GM12878 (cell line): Measurements from ENCODE around the gene MTMR10. TPM values are rescaled to one million over a fixed set of nuclear protein-coding genes. Genes with fewer than 3 reads are reported as not detected.

Experiments
- ATAC-seq: fragments of 200-7000 bp; cut with Tn5 transposase; 3 replicates; pipeline ENCODE4 v1.9.1; 2020; ENCODE audit warnings: mild to moderate bottlenecking, moderate library complexity
- BruUV-seq: library from RNA; stranded (reverse); fragments of 400-500 nt; replicated peaks from 2 replicates; lab custom pipeline; 2021; lab: Mats Ljungman, UMichigan
- CTCF ChIA-PET: fragments of 300-600 bp; sonication (Branson Sonifier 250); formaldehyde crosslinking; extraction: SDS; loops from one replicate; lab custom pipeline; 2021; ENCODE audit warnings: inconsistent platforms; lab: Yijun Ruan, JAX
- POLR2A ChIA-PET: fragments of 350-600 bp; formaldehyde crosslinking; extraction: SDS; loops from one replicate; lab custom pipeline; 2021; ENCODE audit warnings: inconsistent platforms; lab: Charles Lee
- RAD21 ChIA-PET: fragments of 300-600 bp; sonication (Branson Sonifier 250); formaldehyde crosslinking; loops from one replicate; lab custom pipeline; 2023; ENCODE audit warnings: antibody characterized with exemption; ENCODE audit not compliant: unreplicated experiment; lab: Charles Lee
- SMC1A ChIA-PET: fragments of 300-600 bp; sonication (Branson Sonifier 250); formaldehyde crosslinking; loops from one replicate; lab custom pipeline; 2023; ENCODE audit not compliant: unreplicated experiment, uncharacterized antibody; lab: Charles Lee
- DNase-seq: peaks from one replicate; pipeline ENCODE4 v3.0.0-alpha.2; 2011; ENCODE audit warnings: low read depth, low spot score
- FAIRE-seq: peaks from 3 replicates; lab custom pipeline; 2011; peaks lifted over from hg19 to GRCh38; lab: Jason Lieb, UNC
- H2AFZ ChIP-seq: 2 replicates; pipeline ENCODE4 v1.6.0; 2011; ENCODE audit warnings: low read depth, low read length, control low read depth; ENCODE audit not compliant: control insufficient read depth
- H3K27ac ChIP-seq: 2 replicates; pipeline ENCODE4 v1.5.1; 2011; ENCODE audit warnings: control low read depth; ENCODE audit not compliant: control insufficient read depth, insufficient read depth
- H3K27me3 ChIP-seq, 2 experiments: replicated peaks in 1 of 2; 2 replicates each; pipeline versions ENCODE4 v1.6.0 to v1.6.1; 2011; ENCODE audit warnings: low read length in 1 of 2; ENCODE audit not compliant: control insufficient read depth in 2 of 2, insufficient read depth in 2 of 2
- H3K36me3 ChIP-seq, 2 experiments: 2 replicates each; pipeline ENCODE4 v1.5.1; 2011; ENCODE audit warnings: low read length in 1 of 2; ENCODE audit not compliant: control insufficient read depth in 2 of 2, insufficient read depth in 2 of 2
- H3K4me1 ChIP-seq: 2 replicates; pipeline ENCODE4 v1.6.1; 2011; ENCODE audit warnings: mild to moderate bottlenecking, low read length, moderate library complexity, mixed read lengths; ENCODE audit not compliant: control insufficient read depth, insufficient read depth
- H3K4me2 ChIP-seq: 2 replicates; pipeline ENCODE4 v1.6.0; 2011; ENCODE audit warnings: control low read depth; ENCODE audit not compliant: control insufficient read depth, insufficient read depth
- H3K4me3 ChIP-seq: fragments of 200-600 bp; sonication (generic); 2 replicates; pipeline ENCODE4 v1.5.1; 2016
- H3K79me2 ChIP-seq: 2 replicates; pipeline ENCODE4 v1.6.0; 2011; ENCODE audit warnings: low read length; ENCODE audit not compliant: control insufficient read depth, insufficient read depth
- H3K9ac ChIP-seq: 2 replicates; pipeline ENCODE4 v1.8.0; 2011; ENCODE audit warnings: low read length, control low read depth, mixed read lengths; ENCODE audit not compliant: control insufficient read depth, insufficient read depth
- H3K9me3 ChIP-seq: replicated peaks from 3 replicates; pipeline ENCODE4 v1.5.1; 2011; ENCODE audit warnings: mild to moderate bottlenecking, low read length; ENCODE audit not compliant: control insufficient read depth, insufficient read depth
- H4K20me1 ChIP-seq: 2 replicates; pipeline ENCODE4 v1.6.0; 2011; ENCODE audit not compliant: control insufficient read depth, insufficient read depth
- BMI1 ChIP-seq: fragments of 450-650 bp; IDR thresholded peaks from 2 replicates; pipeline ENCODE4 v1.6.1; 2016; ENCODE audit warnings: mild to moderate bottlenecking, moderate library complexity, borderline replicate concordance
- CEBPZ ChIP-seq: fragments of 150-350 bp; IDR thresholded peaks from 2 replicates; pipeline ENCODE4 v1.6.1; 2016; ENCODE audit warnings: low read depth, low read length
- LARP7 ChIP-seq: fragments of 450-650 bp; IDR thresholded peaks from 2 replicates; pipeline ENCODE4 v1.6.1; 2017; ENCODE audit warnings: mild to moderate bottlenecking
- SPI1 ChIP-seq: IDR thresholded peaks from 2 replicates; pipeline ENCODE4 v1.6.1; 2011; ENCODE audit warnings: low read depth, mild to moderate bottlenecking, low read length, moderate library complexity, borderline replicate concordance; ENCODE audit not compliant: insufficient read depth
- WGBS: methylation state at CpG from one replicate; pipeline ENCODE4 v1.1.6; 2016; ENCODE audit warnings: low lambda C conversion rate; ENCODE audit not compliant: insufficient replicate concordance, insufficient coverage; ENCODE audit errors: missing lambda C conversion rate; 5-methylcytosine and 5-hydroxymethylcytosine counted together
- in situ Hi-C: fragments of 300-500 bp; cut with MboI; formaldehyde crosslinking; loops from 9 replicates; pipeline ENCODE4 v1.14.3; 2018; ENCODE audit warnings: mixed read lengths
- intact Hi-C: fragments of 100-400 bp; cut with micrococcal nuclease; formaldehyde crosslinking; loops from one replicate; pipeline ENCODE4 v1.14.2; 2022; ENCODE audit not compliant: unreplicated experiment
- polyA plus RNA-seq, 11 experiments: library from polyadenylated mRNA; depleted of rRNA in 4 of 11; unstranded in 6 of 11; stranded (reverse) in 5 of 11; fragments of >200 nt; fragmentation: Nextera tagmentation in 4 of 11; fragmentation: Illumina TruSeq in 1 of 11; extraction: Ambion mirVana in 4 of 11; extraction: Trizol in 1 of 11; gene quantifications; 1 replicate in 1 of 11; 2 replicates in 10 of 11; pipeline versions ENCODE4 v1.2.1 to v1.2.3, GENCODE V29; 2011 to 2016; ENCODE audit warnings: inconsistent platforms in 2 of 11, missing spikeins in 2 of 11, low read depth in 1 of 11
- total RNA-seq, 4 experiments: library from RNA; depleted of rRNA in 3 of 4; stranded (reverse); fragments of >200 nt in 3 of 4; fragmentation: Illumina TruSeq in 1 of 4; extraction: Trizol in 1 of 4; gene quantifications; 2 replicates each; pipeline versions ENCODE4 v1.2.1 to v1.2.3, GENCODE V29; 2013 to 2021

Gene MTMR10
- total and polyA plus RNA-seq, 10 of the 15 experiments (the other 5 are each of a cell fraction or from before 2014, with no cell fraction given), result 1.9 to 13.6 (median 8.9) TPM

GRCh38 chr15:30999729-31000128, 8.3 kb upstream of the MTMR10 start:
- RAD21 ChIA-PET, result no interaction called here
- no peak for DNase-seq
- no peak overlapping the region for H2AFZ ChIP-seq
- H3K4me2 ChIP-seq, result no peak overlapping the region
- H3K9ac ChIP-seq, result no peak overlapping the region
- no peak for FAIRE-seq
- no peaks in the 10 kb centered on the region for H3K79me2 ChIP-seq
- BruUV-seq, result no TSS peak
- no peaks in the 10 kb centered on the region for H3K9me3 ChIP-seq
- intact Hi-C loops (loop anchor here (10.0 kb wide), 1 partner anchor 325 kb away; the partner anchor contains the start of gene KLF13), in situ Hi-C loops (loop anchor here (10.0 kb wide), 1 partner anchor 335 kb away; no protein-coding TSS in a partner anchor)
- TF ChIP-seq BMI1, result no peak
- TF ChIP-seq LARP7, result no peak
- TF ChIP-seq CEBPZ, result no peak
- no peak for TF ChIP-seq SPI1
- no peaks in the 10 kb centered on the region for H4K20me1 ChIP-seq
- WGBS, result 93% methylated on average over 3 of the region's 3 CpGs
- CTCF ChIA-PET, result interaction anchor here (1.4 kb wide), 1 partner anchor 9 kb away, joined by 3 read pairs; no protein-coding TSS in a partner anchor
- POLR2A ChIA-PET, result interaction anchor here (0.6 kb wide), 1 partner anchor 228 kb away, joined by 5 read pairs; no protein-coding TSS in a partner anchor
- H3K36me3 ChIP-seq, result no peaks in the 10 kb centered on the region
- H3K27ac ChIP-seq, result no peak overlapping the region
- H3K4me3 ChIP-seq, result no peak overlapping the region
- SMC1A ChIA-PET, result interaction anchor here (1.5 kb wide), 1 partner anchor 14 kb away, joined by 5 read pairs; no protein-coding TSS in a partner anchor
- ATAC-seq, result no peak
- H3K4me1 ChIP-seq, result peaks cover 9% of the 10 kb centered on the region; the same call in 1 of the 2 replicates
- no peaks in the 10 kb centered on the region for H3K27me3 ChIP-seq
